SK-N-SH (cell line): ENCODE data around the gene ZSCAN2.

Experiments
- CTCF ChIP-seq: fragments of 200-600 bp; sonication (generic); IDR thresholded peaks from 2 replicates; pipeline ENCODE4 v1.6.1; 2017; ENCODE audit warnings: antibody characterized with exemption, mild to moderate bottlenecking, moderate library complexity
- EP300 ChIP-seq, 2 experiments: IDR thresholded peaks; 2 replicates each; pipeline versions ENCODE4 v1.4.0 to v1.6.1; 2012; ENCODE audit warnings: borderline replicate concordance in 1 of 2, low read depth in 1 of 2, low read length in 1 of 2
- FOXJ3 ChIP-seq: sonication (generic); formaldehyde crosslinking; IDR thresholded peaks from 2 replicates; pipeline ENCODE4 v1.5.1; 2020; ENCODE audit warnings: mild to moderate bottlenecking, missing genetic modification reagents
- POLR2AphosphoS5 ChIP-seq: IDR thresholded peaks from 2 replicates; pipeline ENCODE4 v1.6.1; 2012; ENCODE audit warnings: low read depth, low read length
- RCOR1 ChIP-seq: fragments of 150-350 bp; IDR thresholded peaks from 2 replicates; pipeline ENCODE4 v1.6.1; 2017; ENCODE audit warnings: antibody characterized with exemption, low read length
- TAF1 ChIP-seq: IDR thresholded peaks from 2 replicates; pipeline ENCODE4 v1.6.1; 2012; ENCODE audit warnings: low read depth, mild to moderate bottlenecking, low read length, moderate library complexity, borderline replicate concordance

- TF ChIP-seq POLR2AphosphoS5 (no peak), TAF1 (no peak), CTCF (no peak), FOXJ3 (no peak), RCOR1 (no peak), EP300 (IDR thresholded peaks at IDR 0.05; ENCODE audit: borderline replicate concordance in 1 of 2, low read depth in 1 of 2, low read length in 1 of 2) (no peak)
Measured at GRCh38 chr15:84572231-84572630, 28.6 kb upstream of the ZSCAN2 start.
